NT2/D1 (cell line): ENCODE results near the gene MAP7D3.

Experiments used
- YY1 ChIP-seq: IDR thresholded peaks from 2 replicates; pipeline ENCODE4 v1.6.1; 2011; ENCODE audit not compliant: insufficient read length, insufficient read depth
- ZNF274 ChIP-seq: IDR thresholded peaks from 2 replicates; pipeline ENCODE4 v1.6.1; 2011; ENCODE audit warnings: mild to moderate bottlenecking, low read depth, low read length

DNA sequence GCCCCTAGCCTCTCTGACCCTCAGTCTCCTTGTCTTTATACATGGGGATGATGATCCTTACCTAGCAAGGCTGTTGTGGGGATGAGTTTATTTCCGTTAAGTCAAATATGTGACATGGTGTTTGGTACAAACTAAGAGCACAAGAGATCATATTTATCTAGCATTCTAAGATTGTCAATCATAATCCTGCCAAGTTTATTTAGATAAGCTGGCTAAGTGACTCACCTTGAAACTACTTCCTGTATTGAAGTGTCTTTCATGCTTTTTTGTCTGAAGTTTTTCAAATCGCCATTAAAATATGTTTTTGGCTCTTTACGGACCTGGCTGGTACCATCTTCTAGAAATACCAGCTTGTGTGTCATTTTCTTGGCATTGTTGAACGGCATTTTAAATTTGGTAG lies 30.7 kb downstream of the MAP7D3 start:
- TF ChIP-seq YY1 (no peak), ZNF274 (no peak)
